Endothelial cell (in vitro differentiated cells): ENCODE data around the gene METTL8. TPM values are rescaled to one million over a fixed set of nuclear protein-coding genes. Genes with fewer than 3 reads are reported as not detected.

Source experiments
- total RNA-seq: library from RNA; stranded (reverse); fragmentation: NEBNext Ultra II Directional; extraction: Animal tissue kit (Norgen Biotek cat#: 25700); gene quantifications from one replicate; pipeline ENCODE4 v1.2.1, GENCODE V29; 2021; ENCODE audit not compliant: unreplicated experiment

METTL8 gene
- total RNA-seq, 1 donor from 2014 or later, result 18.2 TPM

Other genes starting within 250 kb of the METTL8 start
- gene DCAF17, start 236 bp upstream of the METTL8 start, total RNA-seq, result 16.2 TPM
- 10.1 TPM for gene CYBRD1, start 88.5 kb upstream of the METTL8 start, total RNA-seq